ENCODE data around the gene TICRR. TPM values are rescaled to one million over a fixed set of nuclear protein-coding genes. Genes with fewer than 3 reads are reported as not detected.
A peak's percentile ranks its signal among the peaks of the same experiment; 100 is the strongest.

TICRR gene
- total and polyA plus RNA-seq, 2 of the 8 experiments (the other 6 are each of a cell fraction or from before 2014, with no cell fraction given) = 13.1 to 34.8 TPM

DNA sequence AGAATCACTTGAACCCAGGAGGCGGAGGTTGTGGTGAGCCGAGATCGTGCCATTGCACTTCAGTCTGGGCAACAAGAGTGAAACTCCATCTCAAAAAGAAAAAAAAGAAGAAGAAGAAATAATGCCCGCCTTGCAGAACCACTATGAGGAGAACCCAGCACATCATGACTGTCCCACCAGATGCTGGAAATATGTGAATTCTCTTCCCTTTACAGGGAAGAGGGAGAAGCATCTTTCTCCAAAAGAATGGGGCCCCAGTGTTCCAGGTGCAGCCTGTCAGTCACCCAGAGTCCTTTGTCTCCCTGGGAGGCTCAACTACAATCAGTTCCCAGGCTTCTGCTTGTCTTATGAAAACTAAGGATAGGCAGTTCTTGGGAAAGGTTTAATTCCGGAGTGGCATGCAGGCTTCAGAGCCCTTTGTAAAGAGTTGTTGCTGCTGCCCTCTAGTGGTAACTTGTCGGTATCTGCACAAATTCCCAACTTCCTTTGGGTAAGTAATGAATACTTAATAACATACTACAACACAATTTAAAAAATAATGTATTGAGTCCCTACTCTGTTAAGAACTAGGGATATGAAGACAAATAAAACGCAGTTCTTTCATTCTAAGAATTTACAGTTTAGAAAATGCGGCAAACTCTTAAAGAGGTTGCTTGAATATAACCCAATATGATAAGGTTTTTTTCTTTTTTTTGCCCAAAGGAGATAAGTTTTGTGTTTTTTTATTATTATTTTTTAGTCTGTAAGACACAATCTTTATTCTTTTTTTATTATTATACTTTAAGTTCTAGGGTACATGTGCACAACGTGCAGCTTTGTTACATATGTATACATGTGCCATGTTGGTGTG lies 18.6 kb upstream of the TICRR start:
- TF ChIP-seq JUND (IDR thresholded peaks at IDR 0.05; ENCODE audit: low read length) (no peak), RAD21 (IDR thresholded peaks at IDR 0.05 in 1 of 2, conservative IDR thresholded peaks at IDR 0.05 in 1 of 2; ENCODE audit: low read depth in 2 of 2, low read length in 2 of 2) (peak; percentile 68 to 77), YY1 (IDR thresholded peaks at IDR 0.05; ENCODE audit: low read depth, low read length) (no peak), HDAC2 (IDR thresholded peaks at IDR 0.05; ENCODE audit: borderline replicate concordance in 1 of 2, low read depth in 2 of 2, low read length in 2 of 2) (no peak), BRCA1 (IDR thresholded peaks at IDR 0.05; ENCODE audit: low read depth, low read length) (no peak), POU5F1 (IDR thresholded peaks at IDR 0.05; ENCODE audit: low read depth, low read length) (no peak)
- TF ChIP-seq, protein P1, sequence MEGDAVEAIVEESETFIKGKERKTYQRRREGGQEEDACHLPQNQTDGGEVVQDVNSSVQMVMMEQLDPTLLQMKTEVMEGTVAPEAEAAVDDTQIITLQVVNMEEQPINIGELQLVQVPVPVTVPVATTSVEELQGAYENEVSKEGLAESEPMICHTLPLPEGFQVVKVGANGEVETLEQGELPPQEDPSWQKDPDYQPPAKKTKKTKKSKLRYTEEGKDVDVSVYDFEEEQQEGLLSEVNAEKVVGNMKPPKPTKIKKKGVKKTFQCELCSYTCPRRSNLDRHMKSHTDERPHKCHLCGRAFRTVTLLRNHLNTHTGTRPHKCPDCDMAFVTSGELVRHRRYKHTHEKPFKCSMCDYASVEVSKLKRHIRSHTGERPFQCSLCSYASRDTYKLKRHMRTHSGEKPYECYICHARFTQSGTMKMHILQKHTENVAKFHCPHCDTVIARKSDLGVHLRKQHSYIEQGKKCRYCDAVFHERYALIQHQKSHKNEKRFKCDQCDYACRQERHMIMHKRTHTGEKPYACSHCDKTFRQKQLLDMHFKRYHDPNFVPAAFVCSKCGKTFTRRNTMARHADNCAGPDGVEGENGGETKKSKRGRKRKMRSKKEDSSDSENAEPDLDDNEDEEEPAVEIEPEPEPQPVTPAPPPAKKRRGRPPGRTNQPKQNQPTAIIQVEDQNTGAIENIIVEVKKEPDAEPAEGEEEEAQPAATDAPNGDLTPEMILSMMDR (IDR thresholded peaks at IDR 0.05; ENCODE audit: control extremely low read depth in 1 of 3, insufficient read depth in 1 of 3, low read depth in 1 of 3, low read length in 3 of 3) = peak in 2 of 3 experiments; percentile 74 to 77; a peak in 3 of 4 replicates
- Histone ChIP-seq H4K5ac (ENCODE audit: insufficient read length, low read depth, low read length) (no peak overlapping the region), H2AK5ac (ENCODE audit: low read depth, low read length) (no peak overlapping the region), H3K56ac (replicated peaks; ENCODE audit: insufficient read length, low read depth, low read length) (no peak overlapping the region), H2BK5ac (ENCODE audit: low read depth, low read length) (no peak overlapping the region), H2BK12ac (ENCODE audit: low read depth, low read length) (no peak overlapping the region), H4K91ac (replicated peaks; ENCODE audit: insufficient read length, low read length) (no peak overlapping the region), H2BK20ac (ENCODE audit: low read length) (no peak overlapping the region), H2BK15ac (ENCODE audit: low read length) (no peak overlapping the region), H2AFZ (ENCODE audit: low read length) (no peak overlapping the region; the same call in 1 of the 2 replicates), H3K27me3 (replicated peaks in 1 of 4; ENCODE audit: control insufficient read depth in 3 of 4, extremely low read depth in 1 of 4, insufficient read depth in 3 of 4, low read length in 3 of 4) (no peaks in the 10 kb centered on the region), H3K36me3 (ENCODE audit: control insufficient read depth in 2 of 4, insufficient read depth in 4 of 4, low read length in 3 of 4) (no peaks in the 10 kb centered on the region), H4K8ac (ENCODE audit: extremely low read depth, insufficient read depth, low read length) (no peak overlapping the region), H3K14ac (ENCODE audit: insufficient read length) (no peak overlapping the region), H3K4me1 (replicated peaks in 1 of 4; ENCODE audit: control insufficient read depth in 3 of 4, insufficient read depth in 4 of 4, low read length in 3 of 4) (no peaks in the 10 kb centered on the region), H3K9me3 (ENCODE audit: insufficient read depth in 2 of 2, low read depth in 1 of 2, low read length in 1 of 2) (no peaks in the 10 kb centered on the region), H3K9ac (replicated peaks in 1 of 4; ENCODE audit: extremely low read depth in 1 of 4, low read depth in 3 of 4, low read length in 3 of 4) (no peak overlapping the region), H2BK120ac (replicated peaks; ENCODE audit: low read depth, low read length) (no peak overlapping the region), H3K4ac (replicated peaks; ENCODE audit: insufficient read length, low read depth, low read length) (no peak overlapping the region), H3K4me3 (ENCODE audit: extremely low read depth in 1 of 4, insufficient read depth in 2 of 4, low read depth in 3 of 4, low read length in 4 of 4) (no peak overlapping the region), H3K27ac (ENCODE audit: low read depth, low read length) (no peak overlapping the region), H3K79me1 (ENCODE audit: low read depth, low read length) (no peaks in the 10 kb centered on the region), H3K79me2 (ENCODE audit: control insufficient read depth in 1 of 2, insufficient read depth in 2 of 2, low read length in 2 of 2) (no peaks in the 10 kb centered on the region), H4K20me1 (replicated peaks in 1 of 2; ENCODE audit: control insufficient read depth in 1 of 2, insufficient read depth in 2 of 2, low read length in 2 of 2) (no peaks in the 10 kb centered on the region), H3K4me2 (ENCODE audit: insufficient read depth in 1 of 2, low read depth in 2 of 2, low read length in 2 of 2) (no peak overlapping the region), H3K23me2 (ENCODE audit: low read depth, low read length) (no peaks in the 10 kb centered on the region), H3K23ac (ENCODE audit: insufficient read length) (no peak overlapping the region), H3K18ac (ENCODE audit: extremely low read depth, low read length) (no peak overlapping the region)
- DNase-seq (ENCODE audit: low read depth in 1 of 2, low spot score in 2 of 2) (peak; percentile 39 to 78), FAIRE-seq (peak; percentile 7)
- CTCF ChIA-PET (ENCODE audit: partially characterized antibody) = interaction anchor here (1.0 to 11.9 kb wide), 7 partner anchors 10 to 113 kb away, joined by 3 to 126 read pairs (median 5); partner anchors contain the start of gene RHCG
- WGBS, 2 experiments (ENCODE audit: extremely low coverage in 1 of 2, insufficient coverage in 1 of 2, insufficient read length in 1 of 2, insufficient replicate concordance in 2 of 2, low coverage in 1 of 2, low lambda C conversion rate in 2 of 2, missing lambda C conversion rate in 1 of 2) = 42% methylated on average over 7 of the region's 9 CpGs; no CpG with 5 or more reads in 1 of the 2 experiments
- POLR2A ChIA-PET (ENCODE audit: partially characterized antibody) = interaction anchor here (1.7 kb wide), 1 partner anchor 10 kb away, joined by 4 read pairs; no protein-coding TSS in a partner anchor
